Globus pallidus (tissue), 1 donor: ENCODE results near the gene SH3GL1.

Experiments used
- DNase-seq: peaks from one replicate; pipeline ENCODE4 v3.0.0-alpha.2; 2015; ENCODE audit warnings: low spot score

SH3GL1 gene, protein sequence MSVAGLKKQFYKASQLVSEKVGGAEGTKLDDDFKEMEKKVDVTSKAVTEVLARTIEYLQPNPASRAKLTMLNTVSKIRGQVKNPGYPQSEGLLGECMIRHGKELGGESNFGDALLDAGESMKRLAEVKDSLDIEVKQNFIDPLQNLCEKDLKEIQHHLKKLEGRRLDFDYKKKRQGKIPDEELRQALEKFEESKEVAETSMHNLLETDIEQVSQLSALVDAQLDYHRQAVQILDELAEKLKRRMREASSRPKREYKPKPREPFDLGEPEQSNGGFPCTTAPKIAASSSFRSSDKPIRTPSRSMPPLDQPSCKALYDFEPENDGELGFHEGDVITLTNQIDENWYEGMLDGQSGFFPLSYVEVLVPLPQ

GRCh38 chr19:4400135-4400936, at the start of gene SH3GL1:
Gene SH3GL1, minus strand, starts transcription at chr19:4400547. Its CDS starts 179 bp downstream, at chr19:4400368.
- peak; percentile 92 for DNase-seq

DNA sequence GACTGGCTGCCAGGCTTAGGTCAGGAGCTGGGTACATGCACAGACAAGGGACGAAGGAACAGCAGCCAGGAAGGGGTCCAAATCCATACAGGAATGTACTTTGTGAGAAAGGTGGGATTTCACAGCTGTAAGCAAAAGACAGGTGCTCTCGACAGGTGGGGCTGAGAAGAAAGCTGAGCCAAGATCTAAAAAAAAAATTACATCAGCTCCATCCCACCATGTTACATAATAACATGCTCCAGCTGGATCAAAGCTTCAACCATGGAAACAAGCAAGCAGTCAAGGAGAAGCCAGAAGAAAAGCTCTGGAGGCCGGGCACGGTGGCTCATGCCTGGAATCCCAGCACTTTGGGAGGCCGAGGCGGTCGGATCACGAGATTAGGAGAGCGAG, 49.3 kb upstream of the SH3GL1 start:
- no peak for DNase-seq

GRCh38 chr19:4449022-4449638, 48.8 kb upstream of the SH3GL1 start:
- peak; percentile 81 for DNase-seq

- DNase-seq: no peak
Observed at GRCh38 chr19:4448147-4448985, 48.0 kb upstream of the SH3GL1 start.

GRCh38 chr19:4447327-4448146, 47.2 kb upstream of the SH3GL1 start:
- no peak for DNase-seq

GRCh38 chr19:4446704-4447200, 46.4 kb upstream of the SH3GL1 start:
- no peak for DNase-seq

GRCh38 chr19:4445963-4446703, 45.8 kb upstream of the SH3GL1 start:
- DNase-seq: no peak

DNA sequence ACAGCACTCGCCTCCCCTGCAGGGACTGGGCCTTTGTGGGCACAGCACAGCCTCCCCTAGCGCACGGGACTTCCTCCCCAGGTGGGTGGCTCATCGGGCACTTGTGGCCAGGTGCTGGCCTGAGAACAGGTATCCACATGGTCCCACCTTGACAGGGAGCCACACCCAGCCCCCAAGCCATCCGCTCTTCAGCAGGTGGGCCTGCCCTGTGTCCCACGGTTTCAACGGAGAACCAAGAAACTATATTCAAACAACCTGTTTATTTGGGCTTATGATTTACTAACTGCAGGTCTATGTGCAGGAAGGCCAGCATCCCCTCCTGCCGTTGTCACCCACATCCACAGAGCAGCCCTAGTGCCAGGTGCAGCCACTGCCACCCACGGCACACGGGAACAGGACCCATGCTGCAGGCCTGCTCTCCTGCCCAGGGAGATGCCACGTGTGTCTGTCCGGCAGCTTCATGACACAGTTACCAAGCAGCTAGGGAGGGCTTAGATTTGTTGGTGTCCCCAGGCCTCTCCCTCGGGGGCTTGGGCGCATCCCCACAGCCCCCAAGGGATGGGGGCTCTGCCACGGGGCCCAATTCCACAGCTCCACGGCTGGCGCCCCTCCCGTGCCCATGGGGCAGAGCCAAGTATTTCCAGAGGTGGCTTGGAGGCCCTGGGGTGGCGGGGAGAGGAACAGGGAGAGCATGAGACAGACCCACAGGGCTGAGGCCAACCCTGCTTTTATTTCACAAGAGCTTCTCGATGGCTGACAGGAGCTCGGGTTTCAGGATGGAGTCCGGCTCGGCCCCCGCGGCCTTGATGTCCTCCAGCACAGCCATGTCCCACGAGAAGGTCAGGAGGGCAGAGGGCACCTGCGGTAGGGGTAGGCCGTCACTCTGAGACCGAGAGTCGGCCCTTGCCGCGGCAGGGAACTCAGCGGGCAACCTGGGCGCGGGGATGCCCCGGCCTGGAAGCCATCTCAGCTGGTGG, 44.7 kb upstream of the SH3GL1 start:
- no peak for DNase-seq

DNA sequence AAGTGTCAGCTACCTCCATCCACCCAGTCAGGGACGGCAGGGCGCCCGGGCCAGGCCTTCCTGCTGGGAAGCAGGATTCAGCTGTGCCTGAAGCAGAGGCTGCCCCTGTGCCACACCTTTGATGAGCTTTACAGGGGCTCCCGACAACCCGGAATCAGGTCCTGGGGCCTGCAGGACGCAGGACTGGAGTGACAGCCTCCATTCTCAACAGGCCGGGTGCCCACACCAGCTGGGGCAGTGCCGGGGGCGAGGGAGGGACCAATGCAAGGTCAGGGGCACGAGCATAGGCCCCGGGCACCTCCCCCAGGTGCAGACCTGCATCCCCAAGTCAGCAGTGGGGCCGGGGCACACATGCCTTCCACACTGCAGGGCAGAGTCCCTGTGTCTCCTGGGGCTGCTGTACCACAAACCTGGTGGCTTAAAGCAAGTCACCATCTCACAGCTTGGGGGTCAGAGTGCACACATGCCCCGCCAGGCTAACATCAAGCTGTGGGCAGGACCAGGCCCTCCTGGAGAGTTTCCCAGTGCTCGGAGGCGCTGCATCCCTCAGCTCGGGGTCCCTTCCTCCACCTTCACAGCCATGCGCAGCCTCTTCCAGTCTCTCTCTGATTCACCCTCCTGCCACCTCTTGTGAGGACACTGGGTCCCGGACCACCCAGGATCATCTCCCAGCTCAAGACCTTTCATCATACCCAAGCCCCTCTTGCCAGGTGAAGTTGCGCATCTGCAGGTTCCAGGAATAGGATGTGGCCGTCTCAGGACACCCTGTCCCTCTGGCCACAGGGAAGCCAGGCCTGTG, 43.8 kb upstream of the SH3GL1 start:
- DNase-seq: no peak

DNA sequence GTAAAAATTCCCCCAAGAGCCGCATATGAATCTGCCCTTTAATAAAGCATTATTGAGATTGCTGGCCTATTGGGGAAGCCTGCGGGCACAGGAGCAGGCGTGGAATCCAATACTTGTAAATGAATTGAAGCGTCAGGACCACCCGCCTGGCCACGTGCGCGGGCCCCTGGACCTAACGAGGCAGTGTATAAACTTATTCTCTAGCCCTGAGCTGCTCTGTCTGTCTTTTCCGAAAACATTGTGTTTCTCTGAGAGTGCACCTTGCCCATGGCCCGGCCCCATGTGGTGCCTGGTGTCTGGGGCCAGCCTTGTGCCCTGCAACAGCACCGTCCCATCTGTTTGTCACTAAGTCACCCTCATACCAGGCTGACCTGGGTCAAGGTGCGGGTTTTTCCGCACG, 42.8 kb upstream of the SH3GL1 start:
- no peak for DNase-seq

DNA sequence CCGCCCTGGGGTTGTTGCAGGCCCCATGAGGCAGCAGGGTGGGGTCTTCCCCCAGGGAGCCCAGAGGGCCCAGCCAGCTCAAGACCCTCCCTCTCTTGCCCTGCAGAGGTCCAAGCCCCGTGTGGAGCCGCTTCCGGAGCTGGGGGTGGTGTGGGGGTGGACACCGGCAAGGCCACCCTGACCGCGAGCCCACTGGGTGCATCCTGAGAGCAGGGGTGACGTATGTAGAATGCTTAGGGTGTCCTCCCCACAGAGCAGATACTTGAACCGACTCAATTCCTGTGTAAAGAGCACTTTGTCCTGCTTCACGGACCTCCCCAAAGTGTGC, 42.4 kb upstream of the SH3GL1 start:
- no peak for DNase-seq

DNA sequence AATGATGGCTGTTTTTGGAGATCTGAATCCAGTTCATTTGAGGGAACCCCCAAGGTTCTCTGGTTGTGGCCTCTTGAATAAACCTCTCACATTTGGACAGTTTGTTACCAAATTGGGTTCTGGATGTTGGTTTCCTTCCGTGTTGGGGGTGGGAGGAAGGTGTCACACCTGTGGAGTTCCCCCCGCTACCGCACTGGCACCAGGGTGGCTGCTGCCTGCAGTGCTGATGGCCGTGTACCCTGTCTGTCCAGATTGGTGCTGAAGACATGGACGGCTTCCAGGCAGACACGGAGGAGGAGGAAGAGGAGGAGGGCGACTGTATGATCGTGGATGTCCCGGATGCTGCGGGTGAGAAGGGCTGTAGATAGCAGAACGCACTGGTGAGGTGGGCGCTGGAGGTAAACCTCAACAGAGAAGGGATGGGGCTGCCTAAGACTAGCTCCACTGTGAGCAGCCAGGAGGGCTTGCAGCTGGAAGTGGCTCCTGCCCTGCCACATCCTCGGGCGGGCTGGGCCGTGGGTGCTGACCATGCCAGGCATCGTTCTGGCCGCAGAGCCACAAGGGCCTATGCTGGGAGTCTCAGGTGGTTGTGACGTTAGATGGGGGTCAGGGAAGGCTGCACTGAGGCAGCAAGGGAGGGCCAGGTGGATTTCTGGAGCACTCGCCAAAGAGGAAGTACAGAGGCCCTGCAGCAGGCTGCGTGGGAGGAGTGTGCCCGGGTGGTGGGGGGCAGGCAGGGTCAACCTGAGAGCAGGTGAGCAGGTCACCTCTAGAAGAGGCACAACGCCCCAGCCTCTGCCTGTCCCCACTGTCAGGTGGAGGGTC, 41.9 kb upstream of the SH3GL1 start:
- DNase-seq: no peak

DNA sequence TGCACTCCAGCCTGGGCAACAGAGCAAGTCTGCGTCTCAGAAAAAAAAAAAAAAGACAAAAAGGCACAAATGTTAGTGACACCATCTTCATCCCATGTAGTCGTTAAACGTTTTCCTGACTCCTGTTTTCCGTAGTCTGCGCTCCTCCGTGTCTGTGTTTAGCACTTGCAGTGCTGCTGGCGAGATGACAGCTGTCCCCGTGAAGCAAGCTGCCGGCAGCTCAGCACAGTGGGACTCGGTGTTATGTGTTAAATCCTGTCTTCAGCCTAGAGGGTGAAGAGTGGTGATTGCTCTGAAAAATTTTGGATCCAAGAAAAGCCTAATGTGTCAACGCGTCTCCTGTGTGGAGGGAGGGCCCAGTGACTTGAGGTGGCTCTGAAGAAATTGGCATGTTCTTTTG, 38.9 kb upstream of the SH3GL1 start:
- no peak for DNase-seq

DNA sequence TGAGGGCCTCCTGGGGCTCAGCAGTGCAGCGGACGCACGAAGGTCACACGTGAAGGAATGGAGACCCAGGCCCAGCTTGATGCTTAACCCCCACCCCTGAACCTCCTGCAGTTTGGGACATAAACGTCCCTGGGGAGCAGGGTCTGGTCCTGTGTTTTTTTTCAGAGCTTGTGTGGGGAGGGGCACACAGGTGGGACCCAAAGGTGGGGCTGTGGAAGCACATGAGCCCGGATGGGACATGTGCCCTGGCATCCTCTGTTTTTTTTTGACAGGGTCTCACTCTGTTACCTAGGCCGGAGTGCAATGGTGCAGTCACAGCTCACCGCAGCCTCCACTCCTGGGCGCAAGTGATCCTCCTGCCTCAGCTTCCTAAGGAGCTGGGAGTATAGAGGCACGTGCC, 36.8 kb upstream of the SH3GL1 start:
- DNase-seq: no peak

DNA sequence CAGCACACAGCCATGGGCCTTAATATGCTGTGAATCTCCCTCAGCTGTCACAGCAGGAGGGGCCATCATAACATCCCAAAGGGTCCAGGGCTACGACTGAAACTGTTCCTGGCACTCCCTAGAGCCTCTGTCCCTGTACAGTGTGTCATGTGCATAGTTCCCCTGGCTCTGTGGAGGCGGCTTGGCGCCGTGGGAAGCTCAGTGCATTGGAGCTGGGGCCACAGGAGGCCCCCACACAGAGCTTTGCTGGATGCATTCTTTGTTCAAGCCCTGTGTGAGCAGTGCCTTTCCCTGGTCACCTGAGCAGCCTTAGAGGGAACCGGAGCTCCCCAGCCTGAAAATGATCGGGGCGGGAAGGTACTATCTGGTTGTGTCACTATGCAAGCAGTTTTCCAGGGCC, 35.9 kb upstream of the SH3GL1 start:
- DNase-seq: no peak

- no peak for DNase-seq
Observed at GRCh38 chr19:4434391-4434790, 34.0 kb upstream of the SH3GL1 start.

GRCh38 chr19:4432918-4433506, 32.7 kb upstream of the SH3GL1 start:
- DNase-seq: no peak
